ENCODE results near the gene TWIST1.

Gene TWIST1

DNA sequence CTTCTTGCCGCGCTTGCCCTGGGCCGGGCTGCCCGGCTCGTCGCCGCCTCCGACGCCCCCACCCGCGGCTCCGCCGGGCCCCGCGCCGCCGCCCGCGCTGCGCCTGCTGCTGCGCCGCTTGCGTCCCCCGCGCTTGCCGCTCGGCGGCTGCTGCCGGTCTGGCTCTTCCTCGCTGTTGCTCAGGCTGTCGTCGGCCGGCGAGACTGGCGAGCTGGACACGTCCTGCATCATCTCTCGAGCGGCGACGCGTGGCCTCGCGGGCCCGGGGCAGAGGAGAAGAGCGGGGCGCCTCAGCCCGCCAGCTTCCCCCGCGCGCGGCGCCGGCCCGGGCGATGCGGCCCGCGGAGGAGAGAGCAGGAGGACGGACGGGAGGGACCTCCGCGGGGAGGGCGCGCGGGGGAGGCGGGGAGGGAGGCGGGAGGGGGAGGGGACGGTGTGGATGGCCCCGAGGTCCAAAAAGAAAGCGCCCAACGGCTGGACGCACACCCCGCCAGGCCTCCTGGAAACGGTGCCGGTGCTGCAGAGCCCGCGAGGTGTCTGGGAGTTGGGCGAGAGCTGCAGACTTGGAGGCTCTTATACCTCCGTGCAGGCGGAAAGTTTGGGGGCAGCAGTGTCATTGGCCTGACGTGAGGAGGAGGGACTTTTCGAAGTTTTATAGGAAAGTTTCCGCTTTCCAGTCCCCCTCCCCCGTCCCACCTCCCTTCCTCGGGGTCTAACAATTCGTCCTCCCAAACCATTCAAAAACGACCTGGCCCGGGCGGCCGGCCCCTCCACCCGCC, at the start of gene TWIST1:
Gene TWIST1, minus strand, starts transcription at position 546 of the 779 bp plus-strand sequence. Its CDS starts 315 bp downstream, at position 231.
- DNase-seq (ENCODE audit: low spot score) = peak; percentile 25

DNA sequence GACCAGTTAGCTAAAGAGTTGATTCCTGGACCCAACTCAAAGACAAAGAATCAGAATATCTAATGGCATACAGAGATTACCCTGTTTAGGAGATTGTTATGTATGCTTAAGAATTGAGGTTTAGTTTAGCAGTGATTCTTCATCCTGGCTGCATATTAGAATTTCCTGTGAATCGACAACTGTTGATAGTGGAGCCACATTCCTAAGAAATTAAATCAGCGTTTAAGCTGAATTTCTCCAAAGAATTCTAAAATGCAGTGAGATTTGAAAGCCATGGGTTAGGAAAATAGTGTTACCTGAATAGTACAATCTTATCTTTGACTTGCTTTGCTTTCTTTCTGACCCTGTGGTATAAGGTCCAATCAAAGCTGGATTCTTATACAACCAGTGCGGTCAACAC, 44.2 kb upstream of the TWIST1 start:
- DNase-seq (ENCODE audit: low spot score) = no peak

DNA sequence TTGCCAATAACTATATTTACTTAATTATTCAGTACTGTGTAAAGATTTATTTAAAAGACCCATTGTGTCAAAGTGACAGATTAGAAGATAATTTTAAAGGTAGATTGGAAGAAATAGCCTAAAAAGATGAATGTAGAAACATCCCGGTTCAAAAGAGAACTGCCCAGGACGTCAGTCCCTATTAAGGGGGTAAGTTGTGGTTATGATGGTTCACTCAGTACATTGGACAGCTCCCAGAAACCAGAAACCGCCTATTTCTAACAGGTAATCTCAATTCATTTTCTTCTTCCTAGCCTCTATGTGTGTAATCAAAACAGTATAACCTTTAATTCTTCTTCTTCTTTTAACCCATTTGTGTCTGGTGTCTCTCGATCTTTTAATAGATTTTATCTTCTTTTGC, 29.3 kb upstream of the TWIST1 start:
- peak; percentile 6 for DNase-seq (ENCODE audit: low spot score)

DNA sequence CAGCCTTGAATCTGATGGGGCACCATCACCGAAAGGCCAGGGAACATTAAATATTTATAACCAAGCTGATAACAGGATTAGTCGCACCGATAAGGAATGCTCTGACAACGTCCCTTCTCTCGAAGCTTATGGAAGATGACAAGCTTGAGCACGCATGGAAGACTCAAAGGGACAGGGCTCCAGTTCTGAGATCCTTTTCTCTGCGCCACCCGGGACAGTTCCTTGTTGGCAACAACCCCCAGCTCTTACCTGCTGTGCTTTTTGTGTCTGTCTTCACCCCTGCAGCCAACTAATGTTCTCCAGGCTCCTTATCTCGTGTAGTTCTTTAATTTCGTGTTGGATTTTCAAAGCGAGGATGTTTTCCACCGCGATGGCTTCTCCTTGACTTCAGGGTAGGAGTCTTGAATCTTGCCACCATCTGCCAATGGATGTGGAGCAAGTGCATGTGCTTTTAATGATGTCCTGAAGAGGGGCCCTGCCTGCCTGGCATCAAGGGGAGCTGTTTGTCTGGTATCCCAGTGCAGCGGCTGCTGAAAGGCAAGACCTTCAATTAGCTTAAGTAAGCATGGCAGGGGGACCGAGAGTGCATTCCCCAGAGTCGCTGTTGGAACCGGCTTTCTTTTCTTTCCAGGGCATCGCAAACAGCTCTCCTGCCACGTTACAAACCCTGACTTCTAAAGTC, 28.1 kb upstream of the TWIST1 start:
- no peak for DNase-seq (ENCODE audit: low spot score)

DNA sequence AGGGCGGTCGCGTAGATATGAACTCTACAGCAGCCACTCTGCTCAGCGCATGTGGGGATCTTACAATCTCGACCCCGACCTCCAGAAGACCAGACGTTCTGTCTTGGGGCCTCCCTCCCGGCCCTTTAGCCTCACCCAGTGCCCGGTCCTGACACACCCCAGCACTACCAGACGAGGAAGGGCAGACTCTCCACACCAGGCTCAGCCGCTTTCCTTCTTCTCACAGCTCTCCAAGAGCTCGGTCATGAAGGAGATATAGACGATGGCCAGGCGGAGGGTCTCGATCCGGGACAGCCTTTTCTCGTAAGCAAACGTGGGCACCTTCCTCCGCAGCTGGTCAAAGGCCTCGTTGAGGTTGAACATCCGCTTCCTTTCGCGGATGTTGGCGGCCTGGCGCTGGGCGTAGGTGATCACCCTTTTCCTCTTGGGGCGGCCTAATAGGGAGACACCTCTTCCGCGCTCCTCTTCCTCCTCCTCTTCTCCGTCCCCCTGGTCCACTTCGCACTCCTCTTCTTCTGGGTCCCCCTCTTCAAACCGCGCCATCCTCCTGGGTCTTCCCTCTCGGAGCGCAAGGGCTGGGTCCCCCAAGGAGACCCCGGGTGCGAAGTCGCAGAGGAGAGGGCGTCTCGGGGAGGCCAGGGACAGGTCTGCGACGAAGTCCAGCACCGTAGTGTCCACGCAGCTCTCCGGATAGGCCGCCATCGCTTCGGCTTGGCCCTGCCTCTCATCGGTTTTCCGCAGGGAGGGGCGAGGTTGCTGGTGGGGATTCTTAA, 27.4 kb upstream of the TWIST1 start, which contains the start of gene FERD3L:
Gene FERD3L, minus strand, starts transcription at position 761 of the 773 bp plus-strand sequence. Its CDS starts 59 bp downstream, at position 702.
- no peak for DNase-seq (ENCODE audit: low spot score)

DNA sequence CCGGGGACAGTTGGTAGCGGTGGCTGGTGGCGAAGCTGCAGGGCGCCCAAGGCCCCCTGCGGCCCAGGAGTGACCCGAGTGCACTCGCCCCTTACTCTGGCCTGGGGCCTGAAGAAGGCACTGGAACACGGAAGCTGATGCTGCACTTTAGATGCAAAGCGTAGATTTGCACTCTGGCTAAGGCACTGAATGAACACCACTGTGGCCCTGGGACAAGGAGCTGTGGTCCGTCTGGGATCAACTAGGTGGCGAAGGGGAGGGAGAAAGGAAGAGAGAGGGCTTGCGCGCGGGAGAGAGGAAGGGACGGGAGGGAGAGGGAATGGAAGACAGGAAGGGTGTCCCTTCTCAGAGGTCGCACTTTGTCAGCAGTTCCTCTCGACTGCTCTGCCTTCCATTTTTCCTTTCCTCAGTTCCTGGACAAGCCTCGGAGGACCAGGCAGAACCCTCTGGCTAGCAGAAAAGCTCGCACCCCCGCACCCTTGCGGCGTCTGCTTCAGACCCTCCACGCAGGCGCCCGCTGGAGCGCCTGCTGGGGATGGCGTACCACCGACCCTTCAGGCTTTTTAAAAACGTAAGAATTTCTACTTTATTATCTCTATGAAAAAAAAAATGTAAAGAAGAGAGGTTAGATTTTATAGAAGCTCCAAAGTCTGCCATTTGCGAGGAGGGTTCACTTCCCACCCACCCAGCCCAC, 26.6 kb upstream of the TWIST1 start:
- no peak for DNase-seq (ENCODE audit: low spot score)

DNA sequence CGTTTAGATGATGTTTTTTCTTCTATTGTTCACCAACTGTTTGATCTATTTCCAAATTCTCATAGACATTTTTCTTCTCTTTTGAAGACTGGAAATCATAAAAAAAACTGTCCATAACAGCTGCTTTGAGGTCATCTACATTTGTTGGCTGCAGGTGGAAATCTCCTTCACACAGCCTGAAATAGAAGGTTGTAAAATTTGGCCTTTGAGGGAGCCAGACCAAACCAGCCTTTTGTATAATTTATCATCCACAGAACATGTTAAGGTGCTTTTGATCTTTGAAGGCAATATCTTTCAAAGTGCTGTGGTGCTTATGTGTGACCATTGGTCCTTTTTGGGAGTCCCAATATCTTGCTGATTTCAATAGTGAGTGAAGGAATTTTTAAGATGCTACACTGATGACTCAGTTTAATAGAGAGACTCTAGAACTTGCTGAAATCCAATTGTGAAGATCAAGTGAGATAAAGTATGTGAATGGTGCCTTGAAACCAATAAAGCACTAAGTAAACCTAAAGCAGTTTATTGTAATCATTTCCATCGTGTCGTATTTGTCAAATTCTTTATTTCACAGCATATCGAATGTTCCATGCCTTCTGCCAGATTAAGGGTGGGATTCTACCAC, 22.4 kb upstream of the TWIST1 start:
- no peak for DNase-seq (ENCODE audit: low spot score)

DNA sequence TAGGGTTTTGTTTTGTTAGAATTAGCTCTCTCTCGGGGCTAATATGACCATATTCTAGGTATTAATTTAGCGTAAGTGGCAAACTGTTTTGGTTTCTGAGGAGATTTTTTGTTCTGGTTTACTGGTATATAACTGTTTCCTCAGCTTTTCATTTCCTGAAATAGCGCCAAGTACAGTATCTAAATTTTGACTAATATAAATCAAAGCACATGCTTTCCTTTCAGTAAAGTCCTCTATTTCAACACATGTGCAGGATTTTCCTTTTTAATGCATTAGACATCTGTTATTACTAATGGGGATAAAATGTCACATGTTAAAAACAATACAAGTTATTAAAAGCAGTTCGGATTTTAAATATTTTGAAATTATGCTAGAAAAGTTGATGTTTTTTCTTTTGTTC, 16.4 kb upstream of the TWIST1 start:
- DNase-seq (ENCODE audit: low spot score) = no peak

DNA sequence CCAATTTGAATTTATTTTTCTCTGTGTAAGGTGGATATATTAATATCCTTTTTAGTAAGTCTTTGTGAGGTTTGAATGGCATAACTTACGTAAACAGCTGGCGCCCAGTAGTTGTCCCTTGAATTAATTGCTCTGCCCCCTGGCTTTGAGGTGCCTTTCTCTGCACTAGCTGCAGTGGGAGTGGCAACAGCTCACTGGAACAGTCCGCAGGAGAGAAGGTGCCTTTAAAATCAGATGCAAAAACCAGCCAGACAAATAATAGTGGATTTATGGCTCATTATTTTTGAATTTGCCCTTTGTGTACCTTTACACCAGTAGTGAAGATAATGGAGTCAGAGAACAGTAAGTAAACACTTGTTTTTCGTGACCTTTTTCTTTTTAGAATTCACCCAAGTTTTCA, 16.0 kb upstream of the TWIST1 start:
- DNase-seq (ENCODE audit: low spot score) = no peak

DNA sequence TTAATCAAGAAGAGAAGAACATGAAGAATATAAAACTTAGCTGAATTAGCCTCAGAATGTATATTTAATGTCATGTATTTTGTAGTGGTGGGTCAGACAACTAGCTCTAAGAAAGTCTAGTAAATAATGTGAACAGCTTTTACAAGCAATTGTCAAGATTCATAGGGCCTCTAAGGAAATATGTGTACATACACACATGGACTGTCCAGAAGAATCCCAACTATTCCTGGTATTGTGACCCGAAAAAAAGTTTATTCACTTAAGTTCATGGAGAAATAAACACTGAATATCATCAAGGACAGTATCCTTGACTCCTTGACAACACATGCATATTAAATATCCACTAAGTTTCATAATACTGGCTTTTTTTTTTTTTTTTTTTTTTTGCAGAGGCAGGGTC, 11.4 kb upstream of the TWIST1 start:
- no peak for DNase-seq (ENCODE audit: low spot score)

DNA sequence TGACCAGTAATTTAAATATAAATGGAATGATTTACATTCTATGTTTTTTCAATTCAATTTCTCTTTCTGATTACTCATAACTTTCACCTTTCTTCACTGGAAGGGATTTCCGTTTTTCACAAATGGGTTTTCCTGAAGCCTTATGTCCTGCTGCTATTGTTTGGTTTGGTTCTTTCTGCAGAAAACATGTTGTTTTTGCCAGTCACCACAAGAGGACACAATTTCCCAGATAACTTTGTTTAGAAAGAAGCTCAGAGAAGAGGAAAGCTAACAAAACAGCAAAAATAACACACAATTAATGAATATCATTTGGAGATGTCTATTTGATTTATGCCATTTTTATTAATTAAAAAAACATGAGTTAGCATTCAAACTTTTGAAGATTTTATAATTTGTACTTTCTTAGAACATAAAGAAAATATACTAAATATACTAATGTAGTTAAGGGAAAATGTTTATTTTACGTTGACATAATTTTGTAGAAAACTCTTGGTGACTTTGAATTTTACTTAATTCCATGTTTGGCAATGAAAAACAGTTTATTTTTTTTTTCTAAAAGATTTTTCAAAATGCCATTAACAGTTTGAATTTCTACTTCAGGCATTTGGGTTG, 4.6 kb upstream of the TWIST1 start:
- peak; percentile 25 for DNase-seq (ENCODE audit: low spot score)

DNA sequence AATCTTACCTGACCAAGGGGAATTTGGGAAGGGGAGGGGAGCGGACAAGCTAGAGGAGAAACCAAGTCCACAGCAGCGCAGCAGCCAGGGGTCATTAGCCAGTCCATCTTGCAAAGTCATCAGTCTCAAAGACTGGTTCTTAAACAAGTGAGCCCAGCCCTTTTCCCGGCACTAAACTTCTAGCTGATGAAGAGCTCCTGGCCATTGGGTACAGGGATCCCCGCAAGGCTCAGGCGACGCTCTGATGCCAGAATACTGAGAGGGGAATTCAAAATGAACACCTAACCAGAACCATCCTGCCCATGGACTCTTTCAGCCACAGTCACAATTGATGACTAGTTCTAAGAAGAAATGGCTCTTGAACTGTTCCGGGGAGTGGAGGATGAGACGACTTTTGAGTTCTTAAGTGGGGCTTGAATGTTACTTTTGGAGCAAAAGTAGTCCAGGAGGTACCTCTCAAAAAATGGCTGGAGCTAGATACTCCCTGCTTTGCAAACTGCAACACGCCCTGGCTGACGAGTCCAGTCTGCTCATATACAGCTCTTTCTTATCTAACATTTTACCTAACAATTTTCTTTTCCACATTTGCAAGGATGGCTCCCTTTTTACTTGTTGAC, 2.5 kb upstream of the TWIST1 start:
- no peak for DNase-seq (ENCODE audit: low spot score)

DNA sequence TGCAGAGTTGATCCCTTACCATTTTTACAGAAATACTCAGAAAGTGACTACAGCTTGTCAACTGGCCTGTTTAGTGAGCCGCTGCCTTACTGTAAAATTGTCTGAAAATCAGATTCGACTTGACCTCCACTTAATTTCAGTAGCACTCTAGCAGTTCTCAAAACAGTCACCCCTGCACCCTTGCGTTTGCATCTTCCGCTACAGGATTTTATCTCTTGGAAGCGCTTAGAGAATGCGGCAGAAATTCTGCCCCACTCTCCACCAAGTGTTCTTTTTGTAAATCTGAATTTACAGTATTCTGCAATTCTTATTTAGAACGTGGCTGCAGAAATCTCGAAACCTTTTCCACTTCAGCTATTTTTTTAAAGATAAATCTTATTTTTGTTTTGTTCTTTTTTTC, 1.9 kb upstream of the TWIST1 start:
- DNase-seq (ENCODE audit: low spot score) = no peak

DNA sequence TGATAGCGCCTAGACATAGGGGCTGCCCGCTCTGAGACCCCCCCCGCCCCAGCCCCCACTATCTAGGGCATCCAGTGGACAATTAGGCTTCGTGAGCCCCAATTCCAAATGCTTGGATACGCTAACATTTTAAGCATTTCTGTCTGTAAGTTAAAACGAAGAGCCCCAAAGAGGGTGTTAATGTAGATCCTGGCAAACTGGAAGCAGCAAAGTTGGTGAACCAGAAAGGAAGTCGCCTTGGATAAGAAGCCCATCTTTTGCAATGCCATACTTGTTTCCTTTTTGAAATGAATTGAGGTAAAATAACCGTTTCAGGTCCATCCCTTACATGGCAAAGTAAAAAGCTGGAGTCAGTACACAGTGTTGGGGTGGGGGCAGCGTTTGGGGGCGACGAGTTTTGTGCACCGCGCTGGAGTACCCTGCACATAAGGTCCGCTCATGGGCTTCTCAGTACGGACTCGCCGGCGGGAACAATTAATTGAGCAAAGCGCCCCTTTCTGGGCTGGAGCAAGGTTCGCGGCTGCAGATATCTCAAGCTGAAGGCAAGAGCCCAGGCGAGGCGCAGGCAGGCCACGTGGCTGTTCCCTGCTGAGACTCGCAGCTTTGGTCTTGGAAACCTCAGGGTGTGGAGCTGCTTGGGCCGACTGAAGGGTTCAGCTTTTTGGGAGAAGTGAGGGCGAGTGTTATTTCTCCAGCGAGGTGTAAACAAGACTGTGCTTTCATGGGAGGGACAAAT, 1.4 kb upstream of the TWIST1 start:
- DNase-seq (ENCODE audit: low spot score) = no peak

DNA sequence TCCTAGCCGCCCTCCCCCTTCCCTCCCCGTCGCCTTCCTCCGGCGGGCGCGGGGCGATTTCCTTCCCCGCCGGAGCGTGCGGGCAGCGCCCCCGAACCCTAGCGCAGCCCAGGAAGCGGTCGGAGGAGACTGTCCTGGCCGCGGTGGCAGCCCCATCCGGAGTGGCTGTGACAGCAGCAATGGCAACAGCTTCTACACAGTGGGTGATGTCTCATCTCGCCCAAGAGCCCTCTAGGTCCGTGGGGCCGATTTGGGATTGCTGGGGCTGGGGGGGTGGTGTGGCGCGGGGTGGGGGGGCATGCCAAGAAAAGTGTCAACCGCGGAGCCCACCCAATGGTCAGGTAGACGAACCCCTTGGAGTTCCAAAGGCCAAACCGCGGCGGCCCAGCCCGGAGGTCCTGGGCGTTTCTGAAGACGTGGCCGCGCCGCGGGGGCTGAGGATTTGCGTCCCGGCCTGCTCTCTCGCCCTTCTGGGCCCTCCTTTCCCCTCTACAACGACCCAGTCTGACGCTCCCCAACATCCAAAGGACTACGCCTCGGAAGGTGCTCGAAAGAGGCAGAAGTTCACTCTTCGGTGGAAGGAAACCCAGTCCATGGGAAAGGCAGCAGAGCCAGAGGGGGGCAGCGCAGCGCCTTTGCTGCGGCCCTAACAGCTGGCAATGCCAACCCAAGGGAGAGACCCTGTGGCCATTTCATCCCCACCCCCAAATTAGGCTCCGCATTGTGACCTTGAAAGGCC, 603 bp upstream of the TWIST1 start:
- no peak for DNase-seq (ENCODE audit: low spot score)

DNA sequence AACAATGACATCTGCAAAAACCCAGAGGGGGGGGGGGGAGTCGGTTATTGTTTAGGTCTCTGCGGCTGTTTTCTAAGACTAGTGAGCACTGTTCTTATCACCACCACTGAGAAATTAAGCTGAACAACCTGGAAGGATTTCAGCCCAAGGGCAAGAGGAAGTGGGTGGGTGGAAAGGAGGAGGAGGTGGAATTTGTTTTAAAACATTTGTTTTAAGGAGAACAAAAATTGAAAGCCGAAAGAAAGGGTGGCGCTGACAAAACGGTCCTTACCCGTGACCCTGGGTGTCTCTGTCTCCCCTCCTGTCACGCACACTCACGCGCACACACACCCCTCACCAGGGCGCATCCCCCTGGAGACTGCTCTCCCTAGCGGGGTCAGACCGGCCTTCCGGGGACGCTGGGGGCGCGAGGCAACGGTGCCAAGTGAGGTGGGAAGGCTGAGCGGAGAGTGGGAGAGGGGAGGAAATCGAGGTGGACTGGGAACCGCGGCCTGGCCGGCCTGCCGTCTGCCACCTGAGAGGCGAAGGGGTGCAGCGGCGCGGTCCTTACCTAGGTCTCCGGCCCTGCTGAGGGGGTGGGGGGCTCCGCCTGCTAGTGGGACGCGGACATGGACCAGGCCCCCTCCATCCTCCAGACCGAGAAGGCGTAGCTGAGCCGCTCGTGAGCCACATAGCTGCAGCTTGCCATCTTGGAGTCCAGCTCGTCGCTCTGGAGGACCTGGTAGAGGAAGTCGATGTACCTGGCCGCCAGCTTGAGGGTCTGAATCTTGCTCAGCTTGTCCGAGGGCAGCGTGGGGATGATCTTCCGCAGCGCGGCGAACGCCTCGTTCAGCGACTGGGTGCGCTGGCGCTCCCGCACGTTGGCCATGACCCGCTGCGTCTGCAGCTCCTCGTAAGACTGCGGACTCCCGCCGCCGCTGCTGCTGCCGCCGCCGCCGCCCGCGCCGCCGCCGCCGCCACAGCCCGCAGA, 1.0 kb downstream of the TWIST1 start:
- no peak for DNase-seq (ENCODE audit: low spot score)

DNA sequence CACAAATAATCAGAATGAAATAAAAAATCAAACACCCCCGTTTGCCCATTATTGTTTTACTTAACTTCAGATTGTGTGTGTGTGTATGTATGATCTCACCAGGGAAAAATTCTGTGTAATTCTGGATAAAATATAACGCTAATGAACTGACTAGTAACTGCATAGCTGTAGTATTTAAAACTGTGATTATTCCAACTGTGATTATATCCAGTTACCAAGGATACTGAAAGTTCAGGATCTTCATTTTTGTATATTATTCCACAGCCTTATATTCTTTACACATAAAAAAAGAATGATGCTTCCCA, 2.9 kb downstream of the TWIST1 start:
- no peak for DNase-seq (ENCODE audit: low spot score)

DNA sequence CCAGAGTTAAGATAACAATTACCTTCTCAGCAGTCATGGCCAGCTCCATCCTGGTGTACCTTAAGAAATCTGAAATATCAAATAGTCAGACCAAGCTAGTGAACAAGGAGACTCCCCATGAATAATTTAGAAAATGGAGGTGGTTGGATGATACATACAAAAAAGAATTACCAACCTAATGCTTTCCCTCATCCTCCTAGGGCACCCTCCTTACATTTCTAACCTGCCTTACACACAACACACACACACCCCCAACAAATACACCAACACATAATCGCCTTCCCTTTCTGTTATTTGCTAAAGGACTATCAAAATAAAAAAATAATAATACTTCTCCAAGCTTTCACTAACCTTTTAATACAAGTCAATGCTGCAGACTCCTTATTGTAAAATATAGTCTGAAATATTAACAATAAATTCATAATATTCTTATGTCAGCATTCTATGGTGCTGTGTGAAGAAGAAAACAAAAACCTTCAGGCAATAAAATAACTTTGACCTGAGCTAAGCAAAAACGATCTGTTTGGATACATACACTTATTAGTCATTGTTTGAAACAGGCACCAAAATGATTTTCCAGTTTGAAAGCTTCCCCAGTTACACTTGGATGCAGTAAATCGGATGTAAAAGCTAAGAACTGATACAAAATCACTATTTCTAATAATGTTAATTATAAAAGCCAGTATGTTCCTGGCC, 3.4 kb downstream of the TWIST1 start:
- no peak for DNase-seq (ENCODE audit: low spot score)
